ES-I3 (cell line): ENCODE results near the gene SLC5A11.
"Not testable (repeated sequence)": the region's sequence is repeated elsewhere in the genome, so short reads cannot be mapped to it uniquely, and the experiment has no call there.

Experiments used
- H3K36me3 ChIP-seq: 2 replicates; pipeline ENCODE4 v1.6.1; 2013; ENCODE audit warnings: mild to moderate bottlenecking, low read length, control low read depth, moderate library complexity; ENCODE audit not compliant: insufficient read depth
- H3K4me1 ChIP-seq: 2 replicates; pipeline ENCODE4 v1.6.1; 2013; ENCODE audit warnings: mild to moderate bottlenecking, control low read depth, low read length; ENCODE audit not compliant: insufficient read depth
- H3K9ac ChIP-seq: 2 replicates; pipeline ENCODE4 v1.6.1; 2013; ENCODE audit warnings: low read depth, mild to moderate bottlenecking, low read length, moderate library complexity
- H3K9me3 ChIP-seq: 2 replicates; pipeline ENCODE4 v1.6.1; 2013; ENCODE audit warnings: mild to moderate bottlenecking, low read length, moderate library complexity; ENCODE audit not compliant: control insufficient read depth, insufficient read depth

SLC5A11 gene

DNA sequence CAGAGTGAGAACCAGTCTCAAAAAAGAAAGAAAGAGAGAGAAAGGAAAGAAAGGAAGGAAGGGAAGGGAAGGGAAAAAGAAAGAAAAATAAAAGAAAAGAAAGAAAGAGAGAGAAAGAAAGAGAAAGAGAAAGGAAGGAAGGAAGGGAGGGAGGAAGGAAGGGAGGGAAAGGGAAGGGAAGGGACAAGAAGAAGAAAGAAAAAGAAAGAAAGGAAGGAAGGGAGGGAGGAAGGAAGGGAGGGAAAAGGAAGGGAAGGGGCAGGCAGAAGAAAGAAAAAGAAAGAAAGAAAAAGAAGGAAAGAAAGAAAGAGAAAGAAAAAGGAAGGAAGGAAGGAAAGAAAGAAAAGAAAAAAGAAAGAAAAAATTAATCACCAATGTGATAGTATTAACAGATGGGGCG lies 15.7 kb downstream of the SLC5A11 start:
- H3K4me1 ChIP-seq, result no peaks in the 10 kb centered on the region
- no peaks in the 10 kb centered on the region; the same call in 1 of the 2 replicates for H3K9me3 ChIP-seq
- no peaks in the 10 kb centered on the region for H3K36me3 ChIP-seq
- no peak overlapping the region for H3K9ac ChIP-seq

GRCh38 chr16:24863582-24864437 lies 18.0 kb downstream of the SLC5A11 start:
- Histone ChIP-seq H3K9ac (no peak overlapping the region), H3K4me1 (no peaks in the 10 kb centered on the region), H3K36me3 (no peaks in the 10 kb centered on the region), H3K9me3 (no peaks in the 10 kb centered on the region; the same call in 1 of the 2 replicates)

GRCh38 chr16:24869033-24869432 lies 23.3 kb downstream of the SLC5A11 start:
- H3K36me3 ChIP-seq, result no peaks in the 10 kb centered on the region
- H3K9ac ChIP-seq, result no peak overlapping the region
- H3K4me1 ChIP-seq, result no peaks in the 10 kb centered on the region

GRCh38 chr16:24871891-24872290 lies 26.1 kb downstream of the SLC5A11 start:
- H3K36me3 ChIP-seq, result no peaks in the 10 kb centered on the region
- H3K9ac ChIP-seq, result no peak overlapping the region
- no peaks in the 10 kb centered on the region for H3K9me3 ChIP-seq
- H3K4me1 ChIP-seq, result no peaks in the 10 kb centered on the region

More at GRCh38 chr16:24869033-24869432, 23.3 kb downstream of the SLC5A11 start:
- no peaks in the 10 kb centered on the region; the same call in 1 of the 2 replicates for H3K9me3 ChIP-seq

DNA sequence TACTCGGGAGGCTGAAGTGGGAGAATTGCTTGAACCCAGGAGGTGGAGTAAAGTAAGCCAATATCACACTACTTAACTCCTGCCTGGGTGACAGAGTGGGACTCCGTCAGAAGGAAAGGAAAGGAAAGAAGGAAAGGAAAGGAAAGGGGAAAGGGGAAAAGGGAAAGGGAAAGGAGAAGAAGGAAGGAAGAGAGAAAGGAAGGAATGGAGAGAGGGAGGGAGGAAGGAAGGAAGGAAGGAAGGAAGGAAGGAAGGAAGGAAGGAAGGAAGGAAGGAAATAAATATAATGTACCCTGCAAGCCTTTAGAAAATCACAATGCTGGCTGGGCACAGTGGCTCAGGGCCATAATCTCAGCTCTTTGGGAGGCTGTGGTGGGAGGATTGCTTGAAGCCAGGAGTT lies 27.3 kb downstream of the SLC5A11 start:
- Histone ChIP-seq H3K9ac (no peak overlapping the region), H3K36me3 (no peaks in the 10 kb centered on the region), H3K4me1 (no peaks in the 10 kb centered on the region), H3K9me3 (no peaks in the 10 kb centered on the region)

GRCh38 chr16:24875466-24875865 lies 29.7 kb downstream of the SLC5A11 start:
- no peak overlapping the region for H3K9ac ChIP-seq
- H3K36me3 ChIP-seq, result no peaks in the 10 kb centered on the region
- H3K9me3 ChIP-seq, result no peaks in the 10 kb centered on the region
- no peaks in the 10 kb centered on the region for H3K4me1 ChIP-seq

- H3K9ac ChIP-seq, result no peak overlapping the region
- no peaks in the 10 kb centered on the region for H3K4me1 ChIP-seq
- H3K36me3 ChIP-seq, result no peaks in the 10 kb centered on the region
- H3K9me3 ChIP-seq, result no peaks in the 10 kb centered on the region
Measured at GRCh38 chr16:24876231-24876630, 30.5 kb downstream of the SLC5A11 start.

GRCh38 chr16:24879684-24880083 lies 33.9 kb downstream of the SLC5A11 start:
- no peaks in the 10 kb centered on the region for H3K9me3 ChIP-seq
- no peaks in the 10 kb centered on the region for H3K4me1 ChIP-seq
- H3K9ac ChIP-seq, result no peak overlapping the region
- no peaks in the 10 kb centered on the region for H3K36me3 ChIP-seq

- H3K9ac ChIP-seq, result no peak overlapping the region
Measured at GRCh38 chr16:24883714-24884151, 38.0 kb downstream of the SLC5A11 start.

DNA sequence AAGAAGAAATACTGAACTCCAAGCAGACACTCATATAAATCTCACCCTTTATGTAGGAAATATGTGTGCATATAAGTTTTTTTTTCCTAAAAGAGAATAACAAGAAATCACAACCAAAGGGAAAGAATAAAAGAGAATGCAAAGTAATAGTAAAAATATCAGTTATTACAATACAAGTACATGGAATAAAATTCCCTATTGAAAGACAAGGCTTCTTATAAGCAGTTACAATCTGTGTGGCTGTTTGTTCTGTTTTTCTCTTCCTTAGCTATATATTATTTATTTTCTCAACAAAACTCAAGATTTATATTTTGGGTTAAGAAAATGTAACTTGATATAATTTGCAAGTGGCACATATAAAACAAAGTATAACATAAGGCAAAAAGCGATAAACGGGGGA lies 41.7 kb downstream of the SLC5A11 start:
- H3K4me1 ChIP-seq, result no peaks in the 10 kb centered on the region
- no peak overlapping the region for H3K9ac ChIP-seq
- no peaks in the 10 kb centered on the region for H3K36me3 ChIP-seq
- no peaks in the 10 kb centered on the region for H3K9me3 ChIP-seq

More at GRCh38 chr16:24883714-24884151, 38.0 kb downstream of the SLC5A11 start:
- Histone ChIP-seq H3K4me1 (no peaks in the 10 kb centered on the region), H3K9me3 (no peaks in the 10 kb centered on the region), H3K36me3 (no peaks in the 10 kb centered on the region)

DNA sequence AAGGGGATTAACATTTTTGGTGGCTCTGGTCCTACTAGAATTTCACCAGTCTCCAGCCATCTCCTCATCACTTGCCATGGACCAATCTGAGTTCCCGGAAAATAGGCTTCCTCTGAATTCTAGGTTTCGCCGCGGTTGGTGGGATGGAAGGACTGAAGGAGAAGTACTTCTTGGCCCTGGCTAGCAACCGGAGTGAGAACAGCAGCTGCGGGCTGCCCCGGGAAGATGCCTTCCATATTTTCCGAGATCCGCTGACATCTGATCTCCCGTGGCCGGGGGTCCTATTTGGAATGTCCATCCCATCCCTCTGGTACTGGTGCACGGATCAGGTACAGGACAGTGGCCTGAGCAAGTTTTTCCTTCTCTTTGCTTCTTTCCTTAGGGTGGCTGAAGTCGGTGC lies 45.0 kb downstream of the SLC5A11 start:
- no peak overlapping the region for H3K9ac ChIP-seq
- no peaks in the 10 kb centered on the region for H3K9me3 ChIP-seq
- no peaks in the 10 kb centered on the region for H3K4me1 ChIP-seq

GRCh38 chr16:24896439-24896838 lies 50.7 kb downstream of the SLC5A11 start:
- no peaks in the 10 kb centered on the region for H3K9me3 ChIP-seq
- H3K36me3 ChIP-seq, result no peaks in the 10 kb centered on the region
- no peak overlapping the region for H3K9ac ChIP-seq
- no peaks in the 10 kb centered on the region for H3K4me1 ChIP-seq

More for the DNA sequence above, 45.0 kb downstream of the SLC5A11 start:
- H3K36me3 ChIP-seq, result no peaks in the 10 kb centered on the region

GRCh38 chr16:24897522-24897921 lies 51.8 kb downstream of the SLC5A11 start:
- H3K9me3 ChIP-seq, H3K36me3 ChIP-seq: not testable (repeated sequence)

GRCh38 chr16:24900230-24900629 lies 54.5 kb downstream of the SLC5A11 start:
- Histone ChIP-seq H3K36me3 (no peaks in the 10 kb centered on the region), H3K4me1 (no peaks in the 10 kb centered on the region), H3K9ac (no peak overlapping the region), H3K9me3 (no peaks in the 10 kb centered on the region)

More at GRCh38 chr16:24897522-24897921, 51.8 kb downstream of the SLC5A11 start:
- not testable (repeated sequence) for H3K9ac ChIP-seq, H3K4me1 ChIP-seq

DNA sequence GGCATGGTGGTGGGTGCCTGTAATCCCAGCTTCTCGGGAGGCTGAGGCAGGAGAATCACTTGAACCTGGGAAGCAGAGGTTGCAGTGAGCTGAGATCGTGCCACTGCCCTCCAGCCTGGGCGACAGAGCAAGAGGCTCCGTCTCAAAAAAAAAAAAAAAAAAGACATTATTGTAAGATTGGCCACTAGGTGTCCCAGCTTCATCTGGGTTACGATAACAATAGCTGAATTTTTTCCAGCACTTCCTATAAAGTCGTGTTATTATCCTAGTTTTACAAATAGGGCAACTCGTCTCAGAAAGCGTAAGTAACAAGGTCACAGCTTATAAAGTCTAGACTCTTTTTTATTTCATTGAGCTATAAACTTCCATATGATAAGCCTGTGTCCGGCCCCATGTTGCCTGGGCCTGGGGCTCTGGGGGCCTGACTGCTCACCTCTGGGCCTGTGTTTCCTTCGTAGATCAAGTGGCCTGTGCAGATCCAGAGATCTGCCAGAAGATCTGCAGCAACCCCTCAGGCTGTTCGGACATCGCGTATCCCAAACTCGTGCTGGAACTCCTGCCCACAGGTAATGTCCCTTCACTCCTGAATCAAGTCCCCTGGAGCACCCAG lies 60.5 kb downstream of the SLC5A11 start:
- Histone ChIP-seq H3K36me3 (no peaks in the 10 kb centered on the region), H3K9ac (no peak overlapping the region), H3K9me3 (no peaks in the 10 kb centered on the region), H3K4me1 (no peaks in the 10 kb centered on the region)
